ENCODE measurements around the gene TUFM. TPM values are rescaled to one million over a fixed set of nuclear protein-coding genes. Genes with fewer than 3 reads are reported as not detected.

Gene TUFM
- total and polyA plus RNA-seq, 2 of the 8 experiments (the other 6 are each of a cell fraction or from before 2014, with no cell fraction given), result 216 to 249 TPM

DNA sequence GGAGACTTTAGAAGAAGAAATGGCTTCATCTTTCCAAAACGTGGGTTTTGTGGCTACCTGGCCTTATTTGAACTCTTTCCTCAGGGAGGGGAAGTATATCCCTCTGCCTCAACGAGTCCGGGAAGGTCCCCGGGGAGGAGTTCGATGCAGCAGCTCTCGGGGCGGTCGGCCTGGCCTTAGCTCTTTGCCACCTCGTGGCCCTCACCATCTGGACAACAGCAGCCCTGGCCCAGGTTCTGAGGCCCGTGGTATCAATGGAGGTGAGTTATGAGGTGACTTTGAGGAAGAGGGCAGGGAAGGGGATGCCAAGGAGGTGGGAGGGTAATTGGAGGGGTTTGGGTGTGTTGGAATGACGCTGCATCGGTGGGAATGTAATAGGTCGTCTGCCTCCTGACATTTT lies 15.6 kb downstream of the TUFM start (continued):
- TF ChIP-seq, protein P1, sequence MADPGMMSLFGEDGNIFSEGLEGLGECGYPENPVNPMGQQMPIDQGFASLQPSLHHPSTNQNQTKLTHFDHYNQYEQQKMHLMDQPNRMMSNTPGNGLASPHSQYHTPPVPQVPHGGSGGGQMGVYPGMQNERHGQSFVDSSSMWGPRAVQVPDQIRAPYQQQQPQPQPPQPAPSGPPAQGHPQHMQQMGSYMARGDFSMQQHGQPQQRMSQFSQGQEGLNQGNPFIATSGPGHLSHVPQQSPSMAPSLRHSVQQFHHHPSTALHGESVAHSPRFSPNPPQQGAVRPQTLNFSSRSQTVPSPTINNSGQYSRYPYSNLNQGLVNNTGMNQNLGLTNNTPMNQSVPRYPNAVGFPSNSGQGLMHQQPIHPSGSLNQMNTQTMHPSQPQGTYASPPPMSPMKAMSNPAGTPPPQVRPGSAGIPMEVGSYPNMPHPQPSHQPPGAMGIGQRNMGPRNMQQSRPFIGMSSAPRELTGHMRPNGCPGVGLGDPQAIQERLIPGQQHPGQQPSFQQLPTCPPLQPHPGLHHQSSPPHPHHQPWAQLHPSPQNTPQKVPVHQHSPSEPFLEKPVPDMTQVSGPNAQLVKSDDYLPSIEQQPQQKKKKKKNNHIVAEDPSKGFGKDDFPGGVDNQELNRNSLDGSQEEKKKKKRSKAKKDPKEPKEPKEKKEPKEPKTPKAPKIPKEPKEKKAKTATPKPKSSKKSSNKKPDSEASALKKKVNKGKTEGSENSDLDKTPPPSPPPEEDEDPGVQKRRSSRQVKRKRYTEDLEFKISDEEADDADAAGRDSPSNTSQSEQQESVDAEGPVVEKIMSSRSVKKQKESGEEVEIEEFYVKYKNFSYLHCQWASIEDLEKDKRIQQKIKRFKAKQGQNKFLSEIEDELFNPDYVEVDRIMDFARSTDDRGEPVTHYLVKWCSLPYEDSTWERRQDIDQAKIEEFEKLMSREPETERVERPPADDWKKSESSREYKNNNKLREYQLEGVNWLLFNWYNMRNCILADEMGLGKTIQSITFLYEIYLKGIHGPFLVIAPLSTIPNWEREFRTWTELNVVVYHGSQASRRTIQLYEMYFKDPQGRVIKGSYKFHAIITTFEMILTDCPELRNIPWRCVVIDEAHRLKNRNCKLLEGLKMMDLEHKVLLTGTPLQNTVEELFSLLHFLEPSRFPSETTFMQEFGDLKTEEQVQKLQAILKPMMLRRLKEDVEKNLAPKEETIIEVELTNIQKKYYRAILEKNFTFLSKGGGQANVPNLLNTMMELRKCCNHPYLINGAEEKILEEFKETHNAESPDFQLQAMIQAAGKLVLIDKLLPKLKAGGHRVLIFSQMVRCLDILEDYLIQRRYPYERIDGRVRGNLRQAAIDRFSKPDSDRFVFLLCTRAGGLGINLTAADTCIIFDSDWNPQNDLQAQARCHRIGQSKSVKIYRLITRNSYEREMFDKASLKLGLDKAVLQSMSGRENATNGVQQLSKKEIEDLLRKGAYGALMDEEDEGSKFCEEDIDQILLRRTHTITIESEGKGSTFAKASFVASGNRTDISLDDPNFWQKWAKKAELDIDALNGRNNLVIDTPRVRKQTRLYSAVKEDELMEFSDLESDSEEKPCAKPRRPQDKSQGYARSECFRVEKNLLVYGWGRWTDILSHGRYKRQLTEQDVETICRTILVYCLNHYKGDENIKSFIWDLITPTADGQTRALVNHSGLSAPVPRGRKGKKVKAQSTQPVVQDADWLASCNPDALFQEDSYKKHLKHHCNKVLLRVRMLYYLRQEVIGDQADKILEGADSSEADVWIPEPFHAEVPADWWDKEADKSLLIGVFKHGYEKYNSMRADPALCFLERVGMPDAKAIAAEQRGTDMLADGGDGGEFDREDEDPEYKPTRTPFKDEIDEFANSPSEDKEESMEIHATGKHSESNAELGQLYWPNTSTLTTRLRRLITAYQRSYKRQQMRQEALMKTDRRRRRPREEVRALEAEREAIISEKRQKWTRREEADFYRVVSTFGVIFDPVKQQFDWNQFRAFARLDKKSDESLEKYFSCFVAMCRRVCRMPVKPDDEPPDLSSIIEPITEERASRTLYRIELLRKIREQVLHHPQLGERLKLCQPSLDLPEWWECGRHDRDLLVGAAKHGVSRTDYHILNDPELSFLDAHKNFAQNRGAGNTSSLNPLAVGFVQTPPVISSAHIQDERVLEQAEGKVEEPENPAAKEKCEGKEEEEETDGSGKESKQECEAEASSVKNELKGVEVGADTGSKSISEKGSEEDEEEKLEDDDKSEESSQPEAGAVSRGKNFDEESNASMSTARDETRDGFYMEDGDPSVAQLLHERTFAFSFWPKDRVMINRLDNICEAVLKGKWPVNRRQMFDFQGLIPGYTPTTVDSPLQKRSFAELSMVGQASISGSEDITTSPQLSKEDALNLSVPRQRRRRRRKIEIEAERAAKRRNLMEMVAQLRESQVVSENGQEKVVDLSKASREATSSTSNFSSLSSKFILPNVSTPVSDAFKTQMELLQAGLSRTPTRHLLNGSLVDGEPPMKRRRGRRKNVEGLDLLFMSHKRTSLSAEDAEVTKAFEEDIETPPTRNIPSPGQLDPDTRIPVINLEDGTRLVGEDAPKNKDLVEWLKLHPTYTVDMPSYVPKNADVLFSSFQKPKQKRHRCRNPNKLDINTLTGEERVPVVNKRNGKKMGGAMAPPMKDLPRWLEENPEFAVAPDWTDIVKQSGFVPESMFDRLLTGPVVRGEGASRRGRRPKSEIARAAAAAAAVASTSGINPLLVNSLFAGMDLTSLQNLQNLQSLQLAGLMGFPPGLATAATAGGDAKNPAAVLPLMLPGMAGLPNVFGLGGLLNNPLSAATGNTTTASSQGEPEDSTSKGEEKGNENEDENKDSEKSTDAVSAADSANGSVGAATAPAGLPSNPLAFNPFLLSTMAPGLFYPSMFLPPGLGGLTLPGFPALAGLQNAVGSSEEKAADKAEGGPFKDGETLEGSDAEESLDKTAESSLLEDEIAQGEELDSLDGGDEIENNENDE (IDR thresholded peaks at IDR 0.05; ENCODE audit: insufficient replicate concordance, low read length), result no peak
- TF ChIP-seq SIX5 (IDR thresholded peaks at IDR 0.05; ENCODE audit: low read depth, low read length) (no peak), SP1 (IDR thresholded peaks at IDR 0.05; ENCODE audit: low read depth, low read length) (no peak), SRF (IDR thresholded peaks at IDR 0.05; ENCODE audit: low read depth, low read length) (no peak), CEBPB (IDR thresholded peaks at IDR 0.05; ENCODE audit: low read depth, low read length) (no peak), RFX5 (IDR thresholded peaks at IDR 0.05; ENCODE audit: borderline replicate concordance, low read depth, low read length) (no peak)
- TF ChIP-seq, protein P2, sequence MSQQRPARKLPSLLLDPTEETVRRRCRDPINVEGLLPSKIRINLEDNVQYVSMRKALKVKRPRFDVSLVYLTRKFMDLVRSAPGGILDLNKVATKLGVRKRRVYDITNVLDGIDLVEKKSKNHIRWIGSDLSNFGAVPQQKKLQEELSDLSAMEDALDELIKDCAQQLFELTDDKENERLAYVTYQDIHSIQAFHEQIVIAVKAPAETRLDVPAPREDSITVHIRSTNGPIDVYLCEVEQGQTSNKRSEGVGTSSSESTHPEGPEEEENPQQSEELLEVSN (IDR thresholded peaks at IDR 0.05), result no peak

All from H1 (cell line).